Heart right ventricle (tissue), 16 donors: Measurements from ENCODE around the gene SLC15A3. TPM values are rescaled to one million over a fixed set of nuclear protein-coding genes. Genes with fewer than 3 reads are reported as not detected.

Experiments used
- ATAC-seq, 8 donors: fragments of 200-7000 bp; cut with Tn5 transposase; one replicate each; pipeline ENCODE4 v1.9.1; 2020; ENCODE audit warnings: mild to moderate bottlenecking in 8 of 8, moderate library complexity in 8 of 8, moderate number of reproducible peaks in 1 of 8
- DNase-seq, 2 donors: peaks; one replicate each; pipeline ENCODE4 v3.0.0-alpha.2; 2020
- H3K27ac ChIP-seq, 10 donors: fragments of 200-600 bp; sonication (generic) in 2 of 10; one replicate each; pipeline versions ENCODE4 v1.5.0 to v1.8.0; 2020 to 2022; ENCODE audit warnings: mild to moderate bottlenecking in 3 of 10
- H3K27me3 ChIP-seq, 7 donors: fragments of 200-600 bp; one replicate each; pipeline ENCODE4 v1.8.0; 2021 to 2022; ENCODE audit warnings: mild to moderate bottlenecking in 2 of 7
- H3K36me3 ChIP-seq, 9 donors: fragments of 200-600 bp; sonication (generic) in 1 of 9; one replicate each; pipeline versions ENCODE4 v1.5.0 to v1.8.0; 2020 to 2022; ENCODE audit warnings: mild to moderate bottlenecking in 2 of 9
- H3K4me1 ChIP-seq, 9 donors: fragments of 200-600 bp; sonication (generic) in 1 of 9; one replicate each; pipeline versions ENCODE4 v1.5.0 to v1.8.0; 2020 to 2022; ENCODE audit warnings: mild to moderate bottlenecking in 4 of 9
- H3K4me3 ChIP-seq, 10 donors: fragments of 200-600 bp; sonication (generic) in 2 of 10; one replicate each; pipeline versions ENCODE4 v1.5.0 to v1.8.0; 2020 to 2022; ENCODE audit warnings: mild to moderate bottlenecking in 7 of 10, moderate library complexity in 2 of 10
- H3K9me3 ChIP-seq, 11 donors: fragments of 200-600 bp in 10 of 11; sonication (generic) in 2 of 11; one replicate each; pipeline versions ENCODE4 v1.5.0 to v1.8.0; 2013 to 2022; ENCODE audit warnings: mild to moderate bottlenecking in 2 of 11, control low read depth in 1 of 11, moderate library complexity in 1 of 11
- WGBS, 2 donors: extraction: QIAGEN DNeasy Blood & Tissue Kit; methylation state at CpG; one replicate each; pipeline ENCODE4 v1.1.7; 2013; ENCODE audit warnings: inconsistent platforms in 1 of 2; 5-methylcytosine and 5-hydroxymethylcytosine counted together
- intact Hi-C, 10 donors: fragments of 100-400 bp; cut with DNase I; formaldehyde crosslinking; loops; one replicate each; pipeline versions ENCODE4 v1.11.1 to v1.14.2; 2022
- polyA plus RNA-seq, 2 donors: library from polyadenylated mRNA; stranded (reverse); fragments of 200-250 nt; gene quantifications; one replicate each; pipeline ENCODE4 v1.2.3, GENCODE V29; 2013
- total RNA-seq, 10 donors: library from RNA; stranded (reverse); fragmentation: NEBNext Ultra II Directional in 3 of 10; extraction: Animal tissue kit (Norgen Biotek cat#: 25700) in 3 of 10; gene quantifications; one replicate each; pipeline versions ENCODE4 v1.2.1 to v1.2.4, GENCODE V29; 2021 to 2023
- TF ChIP-seq, protein P1 (sequence below), 9 donors: fragments of 200-600 bp; sonication (generic) in 2 of 9; IDR thresholded peaks; one replicate each; pipeline versions ENCODE4 v1.5.0 to v1.8.0; 2021 to 2022; ENCODE audit warnings: antibody characterized with exemption in 9 of 9, mild to moderate bottlenecking in 5 of 9, moderate library complexity in 1 of 9
- donor health status: Arrhythmogenic right ventricular cardiomyopathy.
- donor health status: ischemic (EF 13 %, LVEDD 7.1; RV severe dilation, severe dysfunction).
- donor health status: healthy with polysubstance abuse.
- donor health status: DM: no; HTN: yes; CAD: no.
- donor health status: DM: no; HTN: no; CAD: no.
- donor health status: ischemic (EF 25% LVEDD 6.9; RV normal size, moderate dysfunction).
- donor health status: ischemic (EF 25% LVEDD 5.7; RV mildly dilated, moderate dysfunction).
- donor health status: healthy.
- donor health status: DM: yes; HTN: yes; CAD: no.
- donor health status: Ischemic cardiomyopathy.
- donor health status: ischemic (EF 35%, LVEDD 5.7; RV mildly dilated, moderate dysfunction).
- donor health status: nonischemic (EF 11% LVEDD 7.7; RV severe dilation, severe dysfunction).
- donor health status: DM: yes; HTN: yes; CAD: no.
- donor health status: PGD.
- donor health status: ischemic (EF 29% LVEDD 5.4; RV normal size, mild dysfunction).
- donor health status: nonischemic (EF 23%, LVEDD 6.1; RV moderate dilation, normal function).

The SLC15A3 gene
- total and polyA plus RNA-seq, 12 donors, result 9.5 to 52.4 (median 19.5) TPM

DNA sequence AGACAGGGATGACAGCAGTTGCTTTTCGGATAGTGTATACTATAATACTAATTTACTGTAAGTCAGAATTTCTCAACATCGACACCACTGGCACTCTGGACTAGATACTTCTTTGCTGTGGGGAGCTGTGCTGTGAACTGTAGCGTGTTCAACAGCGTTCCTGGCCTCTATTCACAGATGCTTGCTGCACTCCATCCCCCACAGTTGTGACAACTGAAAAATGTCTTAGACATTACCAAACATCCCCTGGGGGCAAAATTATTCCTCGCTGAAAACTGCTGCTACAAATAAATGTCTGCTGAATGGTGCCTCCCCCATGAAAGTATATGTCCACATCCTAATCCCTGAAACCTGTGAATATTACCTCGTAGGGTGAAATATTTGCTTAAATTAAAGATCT, 7.5 kb upstream of the SLC15A3 start:
- H3K9me3 ChIP-seq, result no peaks in the 10 kb centered on the region
- H3K27ac ChIP-seq, result no peak overlapping the region
- peaks cover 0 to 21% (median 0%) of the 10 kb centered on the region in 9 donors for H3K4me1 ChIP-seq
- no peaks in the 10 kb centered on the region for H3K36me3 ChIP-seq
- peaks cover 0 to 13% (median 0%) of the 10 kb centered on the region in 7 donors for H3K27me3 ChIP-seq
- intact Hi-C loops, result no loop called here
- ATAC-seq (peak in 2 of 8 donors; percentile 31 to 60), DNase-seq (no peak)
- TF ChIP-seq, protein P1, sequence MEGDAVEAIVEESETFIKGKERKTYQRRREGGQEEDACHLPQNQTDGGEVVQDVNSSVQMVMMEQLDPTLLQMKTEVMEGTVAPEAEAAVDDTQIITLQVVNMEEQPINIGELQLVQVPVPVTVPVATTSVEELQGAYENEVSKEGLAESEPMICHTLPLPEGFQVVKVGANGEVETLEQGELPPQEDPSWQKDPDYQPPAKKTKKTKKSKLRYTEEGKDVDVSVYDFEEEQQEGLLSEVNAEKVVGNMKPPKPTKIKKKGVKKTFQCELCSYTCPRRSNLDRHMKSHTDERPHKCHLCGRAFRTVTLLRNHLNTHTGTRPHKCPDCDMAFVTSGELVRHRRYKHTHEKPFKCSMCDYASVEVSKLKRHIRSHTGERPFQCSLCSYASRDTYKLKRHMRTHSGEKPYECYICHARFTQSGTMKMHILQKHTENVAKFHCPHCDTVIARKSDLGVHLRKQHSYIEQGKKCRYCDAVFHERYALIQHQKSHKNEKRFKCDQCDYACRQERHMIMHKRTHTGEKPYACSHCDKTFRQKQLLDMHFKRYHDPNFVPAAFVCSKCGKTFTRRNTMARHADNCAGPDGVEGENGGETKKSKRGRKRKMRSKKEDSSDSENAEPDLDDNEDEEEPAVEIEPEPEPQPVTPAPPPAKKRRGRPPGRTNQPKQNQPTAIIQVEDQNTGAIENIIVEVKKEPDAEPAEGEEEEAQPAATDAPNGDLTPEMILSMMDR (IDR thresholded peaks at IDR 0.05), result no peak
- WGBS, 2 donors, result 67 to 71% methylated on average over 6 of the region's 6 CpGs
- no peak overlapping the region for H3K4me3 ChIP-seq

DNA sequence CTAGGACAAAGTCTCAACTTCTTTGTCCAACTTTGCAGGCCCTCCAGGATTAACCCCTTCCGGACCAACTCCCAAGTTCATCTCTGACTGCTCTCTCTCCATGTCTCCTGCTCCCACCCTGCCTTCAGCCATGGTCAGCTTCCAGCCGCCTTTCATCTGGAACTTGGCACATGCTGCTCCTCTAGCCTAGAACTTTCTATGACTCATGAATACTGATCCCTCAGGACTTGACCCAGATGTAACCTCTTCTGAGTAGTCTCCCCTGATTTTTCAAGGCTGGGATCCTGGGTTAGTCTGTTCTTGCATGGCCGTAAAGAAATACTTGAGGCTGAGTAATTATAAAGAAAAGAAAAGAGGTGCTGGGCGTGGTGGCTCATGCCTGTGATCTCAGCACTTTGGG, 5.2 kb upstream of the SLC15A3 start:
- DNase-seq, result no peak
- H3K4me1 ChIP-seq, result peaks cover 0 to 42% (median 6%) of the 10 kb centered on the region in 9 donors
- H3K27ac ChIP-seq, result no peak overlapping the region
- H3K4me3 ChIP-seq, result no peak overlapping the region
- H3K27me3 ChIP-seq, result peaks cover 0 to 13% (median 0%) of the 10 kb centered on the region in 7 donors
- no peaks in the 10 kb centered on the region for H3K9me3 ChIP-seq
- intact Hi-C loops, result no loop called here
- no peaks in the 10 kb centered on the region for H3K36me3 ChIP-seq
- TF ChIP-seq, protein P1 (IDR thresholded peaks at IDR 0.05), result no peak
- ATAC-seq, result no peak
- WGBS, 2 donors, result 81 to 86% methylated on average over 4 of the region's 4 CpGs

DNA sequence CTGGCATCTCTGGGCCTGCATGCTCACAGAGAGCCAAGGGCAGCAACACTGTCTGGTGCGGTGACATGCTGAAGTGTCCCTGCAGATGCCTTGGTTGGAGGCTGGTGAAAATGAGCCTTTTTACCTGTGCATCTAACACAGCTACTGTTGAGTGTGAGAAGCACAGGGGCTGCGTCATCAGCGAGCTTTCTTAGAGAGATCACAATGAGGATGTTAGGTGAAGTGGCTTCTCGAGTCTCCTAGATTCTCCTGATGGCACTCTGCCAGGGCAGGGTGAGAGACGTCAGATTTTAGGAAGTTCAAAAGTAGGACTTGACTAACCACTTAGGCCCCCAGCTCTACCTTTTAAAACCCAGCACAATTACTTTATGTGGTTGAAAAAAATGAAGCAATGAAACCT, 3.6 kb upstream of the SLC15A3 start:
- 47 to 53% methylated on average over 5 of the region's 5 CpGs for WGBS, 2 donors

GRCh38 chr11:60954421-60954820, 2.4 kb upstream of the SLC15A3 start:
- no peak for ATAC-seq
- TF ChIP-seq, protein P1 (IDR thresholded peaks at IDR 0.05), result no peak
- Histone ChIP-seq H3K9me3 (no peaks in the 10 kb centered on the region), H3K27me3 (peaks cover 0 to 10% (median 6%) of the 10 kb centered on the region in 7 donors), H3K4me1 (peaks cover 0 to 60% (median 20%) of the 10 kb centered on the region in 9 donors), H3K4me3 (no peak overlapping the region), H3K36me3 (no peaks in the 10 kb centered on the region), H3K27ac (peak overlapping the region in 2 of 10 donors; percentile 93 to 96)
- intact Hi-C loops, result loop anchor here in 3 of 10 donors (5.0 kb wide), 2 partner anchors 37 to 47 kb away; partner anchors contain the start of gene PRPF19 (in 1 of the 3)
- 89% methylated on average over 5 of the region's 5 CpGs for WGBS, 2 donors
- no peak for DNase-seq

More for the DNA sequence above, 3.6 kb upstream of the SLC15A3 start:
- Histone ChIP-seq H3K9me3 (no peaks in the 10 kb centered on the region), H3K36me3 (no peaks in the 10 kb centered on the region), H3K27me3 (peaks cover 0 to 11% (median 6%) of the 10 kb centered on the region in 7 donors), H3K4me1 (peaks cover 0 to 49% (median 8%) of the 10 kb centered on the region in 9 donors), H3K4me3 (no peak overlapping the region), H3K27ac (no peak overlapping the region)
- TF ChIP-seq, protein P1 (IDR thresholded peaks at IDR 0.05), result no peak
- no peak for DNase-seq
- intact Hi-C loops, result no loop called here
- ATAC-seq, result no peak
